Measurements from ENCODE around the gene SEC14L1.
A peak's percentile ranks its signal among the peaks of the same experiment; 100 is the strongest.

Gene SEC14L1

DNA sequence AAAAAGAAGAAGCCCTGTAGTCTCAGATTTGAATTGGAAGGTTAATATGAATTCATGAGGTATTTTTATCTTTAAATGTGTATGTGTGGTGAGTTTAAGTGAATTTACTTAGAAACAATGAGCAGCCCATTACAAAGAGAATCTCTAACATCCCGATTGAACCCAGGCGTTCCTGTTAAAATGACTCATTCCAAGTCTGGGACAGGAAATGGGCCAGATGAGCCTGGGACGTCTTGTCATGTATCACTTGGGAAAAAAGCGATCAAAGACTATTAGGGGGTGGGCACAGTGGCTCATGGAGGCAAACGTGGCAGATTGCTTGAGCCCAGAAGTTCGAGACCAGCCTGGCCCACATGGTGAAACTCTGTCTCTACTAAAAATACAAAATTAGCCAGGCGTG is 81.6 kb downstream of the SEC14L1 start:
- H4K8ac ChIP-seq (ENCODE audit: low read length), result no peak overlapping the region
- H3K36me3 ChIP-seq (ENCODE audit: control insufficient read depth in 1 of 2, insufficient read depth in 2 of 2, low read depth in 1 of 2, low read length in 2 of 2), result peaks cover 30 to 44% of the 10 kb centered on the region in 2 experiments
- H4K91ac ChIP-seq (ENCODE audit: low read length), result no peak overlapping the region
- H3K14ac ChIP-seq (ENCODE audit: low read length in 2 of 2), result no peak overlapping the region
- H3K9ac ChIP-seq (ENCODE audit: low read length), result no peak overlapping the region
- peaks cover 14% of the 10 kb centered on the region for H3K79me1 ChIP-seq (replicated peaks; ENCODE audit: low read length, poor library complexity, severe bottlenecking)
- H2BK15ac ChIP-seq (ENCODE audit: low read depth, poor library complexity, severe bottlenecking), result no peak overlapping the region
- H3K27ac ChIP-seq (ENCODE audit: low read length, poor library complexity, severe bottlenecking), result no peak overlapping the region
- H3K9me3 ChIP-seq (ENCODE audit: control insufficient read depth, low read length), result no peaks in the 10 kb centered on the region
- no peak overlapping the region for H2AK5ac ChIP-seq (ENCODE audit: low read length, severe bottlenecking)
- no peak overlapping the region for H3K4me2 ChIP-seq (ENCODE audit: low read length, poor library complexity, severe bottlenecking)
- no peak overlapping the region for H2BK5ac ChIP-seq (ENCODE audit: low read depth, low read length, poor library complexity, severe bottlenecking)
- H3K23ac ChIP-seq (ENCODE audit: low read length in 2 of 2), result no peak overlapping the region
- no peak overlapping the region for H3K4me3 ChIP-seq (ENCODE audit: insufficient read depth in 1 of 2, low read depth in 1 of 2, low read length in 2 of 2)
- no peak overlapping the region for H3K18ac ChIP-seq (ENCODE audit: low read depth in 1 of 2, low read length in 2 of 2)
- no peak overlapping the region for H3K4ac ChIP-seq (ENCODE audit: low read depth in 1 of 2, low read length in 2 of 2)
- no peak overlapping the region for H2BK12ac ChIP-seq (ENCODE audit: low read length in 2 of 2)
- peak; percentile 59 for DNase-seq
- H2AFZ ChIP-seq (ENCODE audit: low read depth, low read length), result no peak overlapping the region
- no peaks in the 10 kb centered on the region for H3K27me3 ChIP-seq (ENCODE audit: control insufficient read depth in 1 of 2, insufficient read depth in 1 of 2, low read length in 2 of 2)
- no peak overlapping the region for H2BK120ac ChIP-seq (ENCODE audit: low read depth, low read length)
- H3K4me1 ChIP-seq (ENCODE audit: control insufficient read depth, insufficient read depth, low read depth, low read length), result peaks cover 9% of the 10 kb centered on the region
- 43% methylated on average over 7 of the region's 7 CpGs for WGBS

DNA sequence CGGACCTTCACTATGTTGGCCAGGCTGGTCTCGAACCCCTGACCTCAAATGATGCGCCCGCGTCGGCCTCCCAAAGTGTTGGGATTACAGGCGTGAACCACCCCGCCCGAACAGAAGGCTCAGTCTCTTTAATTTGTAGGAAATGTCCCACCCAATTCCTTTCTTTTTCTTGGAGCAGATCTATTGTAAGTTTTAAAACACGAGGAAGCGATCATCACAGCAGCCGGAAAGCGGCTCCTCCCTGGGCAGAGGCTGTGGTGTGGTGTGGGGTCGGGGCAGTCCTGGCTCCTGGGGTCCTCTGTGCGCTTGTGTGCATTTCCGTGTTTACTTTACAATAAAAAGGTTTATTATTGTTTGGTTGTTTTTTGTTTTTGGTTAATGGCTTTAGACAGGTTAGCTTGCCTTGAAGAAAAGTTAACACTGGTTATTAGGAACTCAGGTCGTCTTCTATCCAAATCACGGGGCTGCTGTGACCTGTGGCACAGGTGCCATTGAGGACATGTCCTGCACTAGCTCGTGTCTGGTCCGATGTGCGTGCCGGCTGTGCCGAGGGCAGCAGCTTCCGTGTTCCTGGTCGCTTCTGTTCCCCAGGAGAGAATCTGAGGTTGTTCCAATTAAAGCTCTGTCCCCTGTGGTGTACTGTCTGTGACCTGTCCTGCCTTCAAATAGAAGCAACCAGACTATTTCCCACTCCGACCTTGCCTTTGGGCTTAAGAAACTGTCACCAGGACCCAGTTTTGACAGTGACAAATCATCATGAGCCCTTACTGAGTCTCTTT is 83.1 kb downstream of the SEC14L1 start:
- H2BK12ac ChIP-seq (ENCODE audit: low read length in 2 of 2), result no peak overlapping the region
- no peak overlapping the region for H2BK5ac ChIP-seq (ENCODE audit: low read depth, low read length, poor library complexity, severe bottlenecking)
- H3K27me3 ChIP-seq (ENCODE audit: control insufficient read depth in 1 of 2, insufficient read depth in 1 of 2, low read length in 2 of 2), result no peaks in the 10 kb centered on the region
- H3K4ac ChIP-seq (ENCODE audit: low read depth in 1 of 2, low read length in 2 of 2), result no peak overlapping the region
- no peak overlapping the region for H2AFZ ChIP-seq (ENCODE audit: low read depth, low read length)
- H3K14ac ChIP-seq (ENCODE audit: low read length in 2 of 2), result no peak overlapping the region
- H3K23ac ChIP-seq (ENCODE audit: low read length in 2 of 2), result no peak overlapping the region
- no peak overlapping the region for H3K18ac ChIP-seq (ENCODE audit: low read depth in 1 of 2, low read length in 2 of 2)
- no peak overlapping the region for H4K8ac ChIP-seq (ENCODE audit: low read length)
- H3K27ac ChIP-seq (ENCODE audit: low read length, poor library complexity, severe bottlenecking), result no peak overlapping the region
- H2AK5ac ChIP-seq (ENCODE audit: low read length, severe bottlenecking), result no peak overlapping the region
- peaks cover 17% of the 10 kb centered on the region for H3K4me1 ChIP-seq (ENCODE audit: control insufficient read depth, insufficient read depth, low read depth, low read length)
- peaks cover 7% of the 10 kb centered on the region for H3K79me1 ChIP-seq (replicated peaks; ENCODE audit: low read length, poor library complexity, severe bottlenecking)
- H3K9me3 ChIP-seq (ENCODE audit: control insufficient read depth, low read length), result no peaks in the 10 kb centered on the region
- H2BK15ac ChIP-seq (ENCODE audit: low read depth, poor library complexity, severe bottlenecking), result no peak overlapping the region
- peaks cover 15 to 31% of the 10 kb centered on the region in 2 experiments for H3K36me3 ChIP-seq (ENCODE audit: control insufficient read depth in 1 of 2, insufficient read depth in 2 of 2, low read depth in 1 of 2, low read length in 2 of 2)
- no peak overlapping the region for H3K4me3 ChIP-seq (ENCODE audit: insufficient read depth in 1 of 2, low read depth in 1 of 2, low read length in 2 of 2)
- 96% methylated on average over 26 of the region's 26 CpGs for WGBS
- no peak overlapping the region for H3K4me2 ChIP-seq (ENCODE audit: low read length, poor library complexity, severe bottlenecking)
- H3K9ac ChIP-seq (ENCODE audit: low read length), result no peak overlapping the region
- H4K91ac ChIP-seq (ENCODE audit: low read length), result no peak overlapping the region
- no peak for DNase-seq
- no peak overlapping the region for H2BK120ac ChIP-seq (ENCODE audit: low read depth, low read length)

DNA sequence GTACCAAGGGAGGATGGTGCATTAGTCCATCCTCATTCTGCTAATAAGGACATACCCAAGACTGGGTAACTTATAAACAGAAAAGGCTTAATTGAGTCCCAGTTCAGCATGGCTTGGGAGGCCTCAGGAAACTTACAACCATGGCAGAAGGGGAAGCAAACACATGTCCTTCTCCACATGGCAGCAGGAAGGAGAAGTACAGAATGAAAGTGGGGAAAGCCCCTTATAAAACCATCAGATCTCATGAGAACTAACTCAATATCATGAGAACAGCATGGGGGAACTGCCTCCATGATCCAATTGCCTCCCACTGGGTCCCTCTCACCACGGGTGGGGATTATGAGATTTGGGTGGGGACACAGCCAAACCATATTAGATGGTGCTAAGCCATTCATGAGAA is 84.5 kb downstream of the SEC14L1 start:
- Histone ChIP-seq H2AK5ac (ENCODE audit: low read length, severe bottlenecking) (no peak overlapping the region), H2AFZ (ENCODE audit: low read depth, low read length) (no peak overlapping the region), H3K18ac (ENCODE audit: low read depth in 1 of 2, low read length in 2 of 2) (no peak overlapping the region), H3K9ac (ENCODE audit: low read length) (no peak overlapping the region), H2BK15ac (ENCODE audit: low read depth, poor library complexity, severe bottlenecking) (no peak overlapping the region), H3K4me3 (ENCODE audit: insufficient read depth in 1 of 2, low read depth in 1 of 2, low read length in 2 of 2) (no peak overlapping the region), H3K23ac (ENCODE audit: low read length in 2 of 2) (no peak overlapping the region), H3K4me2 (ENCODE audit: low read length, poor library complexity, severe bottlenecking) (no peak overlapping the region), H2BK5ac (ENCODE audit: low read depth, low read length, poor library complexity, severe bottlenecking) (no peak overlapping the region), H3K4me1 (ENCODE audit: control insufficient read depth, insufficient read depth, low read depth, low read length) (peaks cover 19% of the 10 kb centered on the region), H4K91ac (ENCODE audit: low read length) (no peak overlapping the region), H3K27ac (ENCODE audit: low read length, poor library complexity, severe bottlenecking) (no peak overlapping the region), H3K79me1 (replicated peaks; ENCODE audit: low read length, poor library complexity, severe bottlenecking) (peaks cover 4% of the 10 kb centered on the region), H3K9me3 (ENCODE audit: control insufficient read depth, low read length) (no peaks in the 10 kb centered on the region), H3K27me3 (ENCODE audit: control insufficient read depth in 1 of 2, insufficient read depth in 1 of 2, low read length in 2 of 2) (no peaks in the 10 kb centered on the region), H3K14ac (ENCODE audit: low read length in 2 of 2) (no peak overlapping the region), H2BK120ac (ENCODE audit: low read depth, low read length) (no peak overlapping the region), H2BK12ac (ENCODE audit: low read length in 2 of 2) (no peak overlapping the region), H4K8ac (ENCODE audit: low read length) (no peak overlapping the region), H3K36me3 (ENCODE audit: control insufficient read depth in 1 of 2, insufficient read depth in 2 of 2, low read depth in 1 of 2, low read length in 2 of 2) (peaks cover 9 to 34% of the 10 kb centered on the region in 2 experiments), H3K4ac (ENCODE audit: low read depth in 1 of 2, low read length in 2 of 2) (no peak overlapping the region)
- 100% methylated on average over 1 of the region's 1 CpG for WGBS
- no peak for DNase-seq

DNA sequence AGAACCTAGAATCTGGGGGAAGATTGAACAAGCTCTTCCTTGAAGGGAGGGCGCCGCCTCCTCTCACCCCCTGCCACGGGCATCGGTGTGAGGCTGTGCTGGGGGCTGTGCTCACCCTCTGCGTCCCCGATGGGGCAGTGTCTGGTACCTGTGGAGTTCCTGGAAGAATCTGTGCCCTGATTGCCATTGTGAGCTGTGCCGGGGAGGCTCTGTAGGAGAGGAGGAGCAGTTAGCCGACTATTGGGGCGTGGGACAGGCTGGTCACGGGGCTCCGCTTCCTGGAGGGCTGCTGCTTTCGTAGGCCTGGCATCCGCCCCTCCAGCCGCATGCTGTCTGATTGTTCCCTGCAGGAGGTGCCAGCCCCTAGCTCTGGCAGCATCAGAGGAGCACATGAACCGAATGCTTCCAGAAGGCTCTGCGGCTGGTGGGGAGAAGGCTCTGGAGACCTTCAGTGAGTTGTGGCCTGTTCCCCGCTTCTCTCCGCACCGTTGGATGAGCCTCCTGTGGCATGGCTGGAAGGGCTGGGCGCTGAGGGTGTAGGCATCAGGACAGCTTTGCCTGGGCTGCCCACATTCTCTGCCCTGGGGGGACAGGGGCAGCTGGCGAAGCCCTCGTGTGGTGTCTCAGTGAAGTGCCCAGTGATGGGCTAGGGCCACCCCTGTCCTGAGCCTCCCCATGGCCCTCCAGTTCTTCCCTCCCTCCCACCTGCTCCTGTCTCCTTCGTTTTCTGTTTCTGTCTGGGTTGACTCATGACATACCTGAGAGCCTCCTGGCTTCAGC is 86.9 kb downstream of the SEC14L1 start:
- Histone ChIP-seq H3K36me3 (ENCODE audit: control insufficient read depth in 1 of 2, insufficient read depth in 2 of 2, low read depth in 1 of 2, low read length in 2 of 2) (peaks cover 0 to 25% of the 10 kb centered on the region in 2 experiments), H2AFZ (ENCODE audit: low read depth, low read length) (no peak overlapping the region), H3K4me3 (ENCODE audit: insufficient read depth in 1 of 2, low read depth in 1 of 2, low read length in 2 of 2) (no peak overlapping the region), H3K4me1 (ENCODE audit: control insufficient read depth, insufficient read depth, low read depth, low read length) (peaks cover 15% of the 10 kb centered on the region), H2BK12ac (ENCODE audit: low read length in 2 of 2) (peak overlapping the region in 1 of 2 experiments; percentile 32), H3K9me3 (ENCODE audit: control insufficient read depth, low read length) (no peaks in the 10 kb centered on the region), H3K27me3 (ENCODE audit: control insufficient read depth in 1 of 2, insufficient read depth in 1 of 2, low read length in 2 of 2) (no peaks in the 10 kb centered on the region), H2BK5ac (ENCODE audit: low read depth, low read length, poor library complexity, severe bottlenecking) (no peak overlapping the region), H3K4ac (ENCODE audit: low read depth in 1 of 2, low read length in 2 of 2) (peak overlapping the region in 1 of 2 experiments; percentile 5), H4K91ac (ENCODE audit: low read length) (peak overlapping the region; percentile 81), H2BK120ac (ENCODE audit: low read depth, low read length) (no peak overlapping the region), H4K8ac (ENCODE audit: low read length) (peak overlapping the region; percentile 45), H3K18ac (ENCODE audit: low read depth in 1 of 2, low read length in 2 of 2) (peak overlapping the region in 1 of 2 experiments; percentile 28), H3K23ac (ENCODE audit: low read length in 2 of 2) (no peak overlapping the region), H3K27ac (ENCODE audit: low read length, poor library complexity, severe bottlenecking) (no peak overlapping the region), H2BK15ac (ENCODE audit: low read depth, poor library complexity, severe bottlenecking) (peak overlapping the region; percentile 92), H3K14ac (ENCODE audit: low read length in 2 of 2) (no peak overlapping the region), H3K4me2 (ENCODE audit: low read length, poor library complexity, severe bottlenecking) (no peak overlapping the region), H3K79me1 (replicated peaks; ENCODE audit: low read length, poor library complexity, severe bottlenecking) (no peaks in the 10 kb centered on the region), H3K9ac (ENCODE audit: low read length) (no peak overlapping the region), H2AK5ac (ENCODE audit: low read length, severe bottlenecking) (no peak overlapping the region)
- WGBS, result 94% methylated on average over 23 of the region's 23 CpGs
- no peak for DNase-seq

All from mesenchymal stem cell (in vitro differentiated cells and primary cell).